Chondrocyte (in vitro differentiated cells): ENCODE results near the gene FUT2. TPM values are rescaled to one million over a fixed set of nuclear protein-coding genes. Genes with fewer than 3 reads are reported as not detected.

Source experiments
- DNase-seq: peaks from one replicate; pipeline ENCODE4 v3.0.0; 2021; ENCODE audit warnings: mixed read lengths, low spot score
- H3K27ac Mint-ChIP-seq: one replicate; pipeline ENCODE4 v1.8.0; 2021; ENCODE audit warnings: mild to moderate bottlenecking, moderate library complexity, mixed read lengths; ENCODE audit not compliant: unreplicated experiment
- H3K27me3 Mint-ChIP-seq: 2 replicates; pipeline ENCODE4 v1.8.0; 2021; ENCODE audit warnings: low read depth, mixed read lengths
- H3K36me3 Mint-ChIP-seq: 2 replicates; pipeline ENCODE4 v1.8.0; 2021; ENCODE audit warnings: low read depth, mixed read lengths
- H3K4me1 Mint-ChIP-seq: 2 replicates; pipeline ENCODE4 v1.8.0; 2021; ENCODE audit warnings: low read depth, mild to moderate bottlenecking, mixed read lengths
- H3K4me3 Mint-ChIP-seq: one replicate; pipeline ENCODE4 v1.8.0; 2021; ENCODE audit warnings: mild to moderate bottlenecking, moderate library complexity, mixed read lengths; ENCODE audit not compliant: unreplicated experiment
- H3K9me3 Mint-ChIP-seq: 2 replicates; pipeline ENCODE4 v1.8.0; 2021; ENCODE audit warnings: low read depth, mixed read lengths
- CTCF ChIP-seq: fragments of 200-600 bp; sonication (generic); IDR thresholded peaks from 2 replicates; pipeline ENCODE4 v1.5.0; 2021; ENCODE audit warnings: antibody characterized with exemption, mild to moderate bottlenecking, moderate library complexity
- total RNA-seq: library from RNA; stranded (reverse); gene quantifications from 3 replicates; pipeline ENCODE4 v1.2.1, GENCODE V29; 2021

FUT2 gene
- total RNA-seq, 1 donor from 2014 or later, result not detected

DNA sequence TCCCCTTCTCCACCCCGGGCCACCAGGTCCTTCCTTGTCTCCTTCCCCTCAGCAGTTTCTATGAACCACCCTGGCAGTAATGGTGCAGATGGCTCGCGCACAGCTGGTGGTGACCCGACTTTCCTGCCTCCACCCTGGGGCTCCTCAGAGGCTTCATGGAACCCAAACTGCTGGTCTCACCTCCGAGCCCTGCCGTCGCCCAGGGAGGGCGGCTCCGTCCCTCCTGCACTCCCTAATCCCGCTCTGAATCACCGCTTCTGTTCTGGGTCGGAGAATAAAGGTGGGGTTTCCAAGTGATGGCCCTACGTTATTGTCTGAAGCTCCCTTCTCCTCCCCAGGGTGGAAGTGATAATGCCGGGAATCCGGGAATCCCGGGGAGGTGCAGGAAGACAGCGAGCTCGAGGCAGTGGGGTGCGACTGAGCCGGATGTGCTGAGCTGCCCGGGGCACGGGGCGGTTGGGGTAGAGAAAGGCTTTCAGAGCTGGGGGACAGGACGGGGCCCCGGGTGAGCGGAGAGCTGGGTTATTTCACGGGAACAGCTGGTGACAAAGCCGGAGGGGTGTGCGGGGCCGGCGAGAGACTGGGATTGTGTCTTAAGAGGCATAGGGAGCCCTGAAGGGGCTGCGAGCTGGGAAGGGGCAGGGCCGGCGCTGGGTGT is 711 bp downstream of the FUT2 start:
- TF ChIP-seq CTCF, result no peak
- H3K4me1 Mint-ChIP-seq, result peaks cover 10% of the 10 kb centered on the region
- DNase-seq, result no peak
- no peaks in the 10 kb centered on the region for H3K9me3 Mint-ChIP-seq
- H3K27ac Mint-ChIP-seq, result no peak overlapping the region
- H3K36me3 Mint-ChIP-seq, result peaks cover 2% of the 10 kb centered on the region
- peaks cover 10% of the 10 kb centered on the region for H3K27me3 Mint-ChIP-seq
- H3K4me3 Mint-ChIP-seq, result peak overlapping the region; percentile 50

GRCh38 chr19:48698046-48698445 is 2.3 kb downstream of the FUT2 start:
- no peak overlapping the region for H3K27ac Mint-ChIP-seq
- H3K9me3 Mint-ChIP-seq, result no peaks in the 10 kb centered on the region
- H3K4me1 Mint-ChIP-seq, result peaks cover 10% of the 10 kb centered on the region
- H3K4me3 Mint-ChIP-seq, result no peak overlapping the region
- peaks cover 10% of the 10 kb centered on the region for H3K27me3 Mint-ChIP-seq
- TF ChIP-seq CTCF, result no peak
- no peak for DNase-seq
- H3K36me3 Mint-ChIP-seq, result peaks cover 2% of the 10 kb centered on the region

DNA sequence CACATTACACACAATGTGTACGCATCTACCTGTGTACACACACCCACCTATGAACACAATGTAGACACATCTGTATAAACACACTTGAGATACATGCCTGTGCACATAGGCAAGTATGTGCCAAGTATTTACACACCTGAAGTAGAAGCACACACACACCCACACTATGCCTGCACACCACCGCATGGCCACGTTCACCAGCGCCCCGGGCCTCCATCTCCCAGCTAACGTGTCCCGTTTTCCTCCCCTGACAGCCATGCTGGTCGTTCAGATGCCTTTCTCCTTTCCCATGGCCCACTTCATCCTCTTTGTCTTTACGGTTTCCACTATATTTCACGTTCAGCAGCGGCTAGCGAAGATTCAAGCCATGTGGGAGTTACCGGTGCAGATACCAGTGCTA is 6.9 kb downstream of the FUT2 start:
- DNase-seq, result no peak
- Mint-ChIP-seq H3K4me3 (no peak overlapping the region), H3K9me3 (no peaks in the 10 kb centered on the region), H3K27ac (no peak overlapping the region), H3K36me3 (peaks cover 5% of the 10 kb centered on the region), H3K27me3 (peaks cover 3% of the 10 kb centered on the region), H3K4me1 (peaks cover 4% of the 10 kb centered on the region)
- no peak for TF ChIP-seq CTCF

GRCh38 chr19:48703316-48703715 is 7.5 kb downstream of the FUT2 start:
- Mint-ChIP-seq H3K27ac (no peak overlapping the region), H3K36me3 (peaks cover 5% of the 10 kb centered on the region), H3K4me1 (no peaks in the 10 kb centered on the region), H3K27me3 (no peaks in the 10 kb centered on the region), H3K9me3 (no peaks in the 10 kb centered on the region), H3K4me3 (no peak overlapping the region)
- DNase-seq, result no peak
- TF ChIP-seq CTCF, result no peak

GRCh38 chr19:48705431-48705830 is 9.7 kb downstream of the FUT2 start:
- DNase-seq, result no peak
- H3K9me3 Mint-ChIP-seq, result no peaks in the 10 kb centered on the region
- no peak for TF ChIP-seq CTCF
- no peak overlapping the region for H3K4me3 Mint-ChIP-seq
- H3K4me1 Mint-ChIP-seq, result no peaks in the 10 kb centered on the region
- peaks cover 5% of the 10 kb centered on the region for H3K36me3 Mint-ChIP-seq
- H3K27me3 Mint-ChIP-seq, result no peaks in the 10 kb centered on the region
- no peak overlapping the region for H3K27ac Mint-ChIP-seq
